Myocyte (in vitro differentiated cells): ENCODE measurements around the gene BBS9. TPM values are rescaled to one million over a fixed set of nuclear protein-coding genes. Genes with fewer than 3 reads are reported as not detected.

Source experiments
- DNase-seq: peaks from one replicate; pipeline ENCODE4 v3.0.0-alpha.2; 2012; ENCODE audit warnings: low read depth
- total RNA-seq: library from RNA; depleted of rRNA; stranded (reverse); fragments of >200 nt; gene quantifications from 2 replicates; pipeline ENCODE4 v1.2.3, GENCODE V29; 2014

Gene BBS9
- total RNA-seq, 1 donor from 2014 or later = 16.2 TPM

GRCh38 chr7:33642312-33642711 is 512.9 kb downstream of the BBS9 start:
- DNase-seq = no peak

GRCh38 chr7:33643530-33643929 is 514.2 kb downstream of the BBS9 start:
- DNase-seq = no peak

- DNase-seq = no peak
Measured at GRCh38 chr7:33644489-33644888, 515.1 kb downstream of the BBS9 start.

GRCh38 chr7:33645104-33645503 is 515.7 kb downstream of the BBS9 start:
- DNase-seq = peak; percentile 78

GRCh38 chr7:33646166-33646565 is 516.8 kb downstream of the BBS9 start:
- no peak for DNase-seq

DNA sequence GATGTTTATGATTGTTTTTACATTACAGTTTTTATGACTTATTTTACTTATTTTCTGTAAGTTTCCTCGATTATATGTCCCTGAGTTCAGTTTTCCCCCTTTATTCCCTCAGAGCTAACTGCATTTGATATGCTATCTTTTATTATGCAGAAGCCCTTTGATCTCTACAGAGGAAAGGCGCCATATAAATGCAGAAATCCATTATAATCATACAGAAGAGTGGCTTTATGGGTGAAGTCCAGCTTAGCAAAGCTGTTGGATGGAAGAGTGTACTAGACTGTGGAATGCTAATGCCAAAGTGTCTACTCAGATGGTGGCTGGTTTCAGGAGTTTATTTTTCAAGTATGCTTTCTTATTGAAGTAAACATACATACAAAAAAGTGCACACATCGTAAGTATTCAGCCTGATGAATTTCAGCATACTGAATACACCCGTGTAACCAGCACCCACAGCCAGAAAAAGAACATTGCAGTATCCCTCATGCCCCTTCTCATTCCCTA is 517.6 kb downstream of the BBS9 start:
- DNase-seq = no peak

- DNase-seq = no peak
Measured at GRCh38 chr7:33649476-33650441, 520.4 kb downstream of the BBS9 start.

DNA sequence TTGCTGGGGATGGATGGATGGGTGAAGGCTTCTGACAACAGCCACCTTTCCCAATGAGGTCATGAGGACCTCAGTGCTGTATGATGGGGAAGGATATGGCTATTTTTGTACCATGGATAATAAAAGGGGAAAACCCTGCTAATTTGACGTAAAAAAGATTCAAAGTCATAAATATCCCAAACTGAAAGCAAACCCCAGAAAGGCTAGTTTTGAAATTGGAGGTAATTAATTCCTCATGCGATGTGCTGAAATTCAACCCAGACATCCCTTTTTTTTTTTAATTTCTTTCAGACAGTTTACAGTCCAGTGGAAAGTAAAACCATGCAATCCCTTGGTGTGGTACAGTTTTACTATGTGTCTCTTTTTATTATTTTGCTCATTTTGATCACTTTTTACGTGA is 521.5 kb downstream of the BBS9 start:
- DNase-seq = no peak

GRCh38 chr7:33651998-33652515 is 522.7 kb downstream of the BBS9 start:
- DNase-seq = no peak

DNA sequence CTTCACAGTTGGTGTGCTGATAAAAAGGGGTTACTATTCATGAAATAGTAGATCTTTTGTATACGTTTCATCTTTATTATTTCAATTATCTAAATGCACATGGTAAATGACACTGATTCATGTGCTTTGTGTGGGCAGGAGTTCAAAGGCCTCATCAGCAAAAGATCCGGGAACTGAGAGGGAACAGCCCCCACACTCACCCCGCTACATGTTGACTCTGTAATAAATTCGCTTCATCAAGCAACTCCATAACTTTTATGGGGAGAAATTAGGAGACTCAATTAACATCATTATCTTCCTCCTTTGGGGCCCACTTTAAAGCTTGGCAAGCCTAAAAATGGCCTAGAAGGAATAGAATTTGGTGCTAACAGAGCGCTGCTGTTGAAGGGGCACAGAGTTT is 525.3 kb downstream of the BBS9 start:
- no peak for DNase-seq

Other genes with a start within 250 kb of the BBS9 start
- 50.1 and 70.1 TPM in 2 replicates for gene KBTBD2, start 237.8 kb upstream of the BBS9 start, total RNA-seq
- gene FKBP9, start 172.1 kb upstream of the BBS9 start, total RNA-seq = 195 and 200 TPM in 2 replicates
- gene NT5C3A, start 66.8 kb upstream of the BBS9 start, total RNA-seq = 26.3 and 32.4 TPM in 2 replicates
- 12.0 and 24.4 TPM in 2 replicates for gene RP9, start 20.2 kb upstream of the BBS9 start, total RNA-seq